Epithelial cell of esophagus (primary cell): Measurements from ENCODE around the gene SPOCK1.
"Not testable (repeated sequence)": the region's sequence is repeated elsewhere in the genome, so short reads cannot be mapped to it uniquely, and the experiment has no call there.

Experiments used
- DNase-seq: peaks from one replicate; pipeline ENCODE4 v3.0.0; 2010; ENCODE audit warnings: low read depth
- H3K4me3 ChIP-seq: 2 replicates; pipeline ENCODE4 v1.5.1; 2011; ENCODE audit warnings: mild to moderate bottlenecking, low read length, control low read depth
- CTCF ChIP-seq: IDR thresholded peaks from 2 replicates; pipeline ENCODE4 v1.5.1; 2011; ENCODE audit warnings: low read depth, mild to moderate bottlenecking, low read length, control low read depth, inconsistent platforms; ENCODE audit not compliant: insufficient read depth; ENCODE audit errors: missing control alignments

SPOCK1 gene

GRCh38 chr5:137393196-137393993 lies 105.7 kb downstream of the SPOCK1 start:
- peak; percentile 94 for DNase-seq
- H3K4me3 ChIP-seq = no peak overlapping the region
- no peak for TF ChIP-seq CTCF

GRCh38 chr5:137392261-137392660 lies 106.9 kb downstream of the SPOCK1 start:
- TF ChIP-seq CTCF = no peak
- no peak overlapping the region for H3K4me3 ChIP-seq
- no peak for DNase-seq

- not testable (repeated sequence) for H3K4me3 ChIP-seq, DNase-seq
These were observed 108.1 kb downstream of the SPOCK1 start for GRCh38 chr5:137391044-137391443.

DNA sequence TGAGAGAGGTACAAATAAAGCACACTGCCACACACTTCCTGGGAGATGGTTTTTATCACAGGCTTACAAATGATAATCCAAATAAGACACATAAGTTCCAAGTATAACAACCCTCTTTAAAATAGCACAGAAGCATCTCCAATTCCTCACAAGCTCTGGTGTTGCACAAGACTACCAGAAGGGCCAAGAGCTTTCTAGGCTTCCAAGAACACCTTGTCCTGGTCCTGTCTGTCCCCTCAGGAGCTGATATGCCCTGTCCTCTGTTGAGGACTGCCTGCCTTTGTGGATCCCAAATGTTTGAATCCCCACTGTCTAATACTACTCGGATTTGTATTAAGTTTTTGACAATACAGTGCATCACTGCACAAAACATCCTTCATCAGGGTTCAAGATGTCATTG lies 110.1 kb downstream of the SPOCK1 start:
- no peak overlapping the region for H3K4me3 ChIP-seq
- TF ChIP-seq CTCF = no peak
- no peak for DNase-seq

- DNase-seq = peak; percentile 20
- no peak for TF ChIP-seq CTCF
- H3K4me3 ChIP-seq = no peak overlapping the region
These were observed 114.1 kb downstream of the SPOCK1 start for GRCh38 chr5:137385064-137385463.

- no peak for TF ChIP-seq CTCF
- H3K4me3 ChIP-seq = no peak overlapping the region
- no peak for DNase-seq
These were observed 115.2 kb downstream of the SPOCK1 start for GRCh38 chr5:137383909-137384308.

- no peak for TF ChIP-seq CTCF
- DNase-seq = no peak
- no peak overlapping the region for H3K4me3 ChIP-seq
These were observed 117.6 kb downstream of the SPOCK1 start for GRCh38 chr5:137381555-137381954.
